HG03039 (cell line): ENCODE measurements around the gene RARB.

Experiments used
- ATAC-seq: cut with Tn5 transposase; IDR thresholded peaks from one replicate; pipeline ENCODE4 v1.9.1; 2021; ENCODE audit warnings: mild to moderate bottlenecking, moderate library complexity; ENCODE audit not compliant: unreplicated experiment

RARB gene

GRCh38 chr3:25592510-25592968 lies 164.5 kb downstream of the RARB start:
- ATAC-seq, result no peak

GRCh38 chr3:25593001-25593400 lies 164.9 kb downstream of the RARB start:
- ATAC-seq, result no peak

GRCh38 chr3:25594007-25594502 lies 166.0 kb downstream of the RARB start:
- ATAC-seq, result no peak

GRCh38 chr3:25597535-25598101 lies 169.6 kb downstream of the RARB start:
- no peak for ATAC-seq

- ATAC-seq, result no peak
Measured at GRCh38 chr3:25603703-25604102, 175.6 kb downstream of the RARB start.

GRCh38 chr3:25604107-25604805 lies 176.2 kb downstream of the RARB start:
- no peak for ATAC-seq

GRCh38 chr3:25610167-25610566 lies 182.1 kb downstream of the RARB start:
- ATAC-seq, result no peak

- no peak for ATAC-seq
Measured at GRCh38 chr3:25610779-25611178, 182.7 kb downstream of the RARB start.

- no peak for ATAC-seq
Measured at GRCh38 chr3:25611193-25611592, 183.1 kb downstream of the RARB start.

- no peak for ATAC-seq
Measured at GRCh38 chr3:25618028-25618427, 190.0 kb downstream of the RARB start.

- no peak for ATAC-seq
Measured at GRCh38 chr3:25619382-25619781, 191.3 kb downstream of the RARB start.

- no peak for ATAC-seq
Measured at GRCh38 chr3:25620493-25620892, 192.4 kb downstream of the RARB start.

GRCh38 chr3:25621087-25621486 lies 193.0 kb downstream of the RARB start:
- ATAC-seq, result no peak

GRCh38 chr3:25631989-25632388 lies 203.9 kb downstream of the RARB start:
- no peak for ATAC-seq

- ATAC-seq, result no peak
Measured at GRCh38 chr3:25633919-25634318, 205.9 kb downstream of the RARB start.

GRCh38 chr3:25635038-25635437 lies 207.0 kb downstream of the RARB start:
- ATAC-seq, result no peak
